WI38 (cell line): ENCODE data around the gene IGF1R.
A peak's percentile ranks its signal among the peaks of the same experiment; 100 is the strongest.

ENCODE experiments used
- H3K4me3 ChIP-seq: 2 replicates; pipeline ENCODE4 v1.5.1; 2011; ENCODE audit warnings: low read depth, mild to moderate bottlenecking, control low read depth, low read length
- CTCF ChIP-seq: IDR thresholded peaks from 2 replicates; pipeline ENCODE4 v1.5.1; 2012; ENCODE audit warnings: low read depth, mild to moderate bottlenecking, control low read depth, low read length

The IGF1R gene

GRCh38 chr15:98626153-98626552, 22.2 kb upstream of the IGF1R start:
- no peak overlapping the region for H3K4me3 ChIP-seq
- no peak for TF ChIP-seq CTCF

- no peak overlapping the region for H3K4me3 ChIP-seq
Observed at GRCh38 chr15:98628216-98628615, 20.1 kb upstream of the IGF1R start.

GRCh38 chr15:98635848-98636247, 12.5 kb upstream of the IGF1R start:
- TF ChIP-seq CTCF, result no peak
- no peak overlapping the region for H3K4me3 ChIP-seq

More at GRCh38 chr15:98628216-98628615, 20.1 kb upstream of the IGF1R start:
- no peak for TF ChIP-seq CTCF

- H3K4me3 ChIP-seq, result no peak overlapping the region
- no peak for TF ChIP-seq CTCF
Observed at GRCh38 chr15:98643115-98643514, 5.2 kb upstream of the IGF1R start.

GRCh38 chr15:98646546-98647025, 1.8 kb upstream of the IGF1R start:
- peak overlapping the region; percentile 82 for H3K4me3 ChIP-seq
- no peak for TF ChIP-seq CTCF

GRCh38 chr15:98647026-98647773, 1.1 kb upstream of the IGF1R start:
- TF ChIP-seq CTCF, result no peak
- peak overlapping the region; percentile 82 for H3K4me3 ChIP-seq

GRCh38 chr15:98648654-98649471, 524 bp downstream of the IGF1R start:
- no peak for TF ChIP-seq CTCF
- peak overlapping the region; percentile 94 for H3K4me3 ChIP-seq
